Mesothelial cell of epicardium (in vitro differentiated cells): Measurements from ENCODE around the gene TCF4. TPM values are rescaled to one million over a fixed set of nuclear protein-coding genes. Genes with fewer than 3 reads are reported as not detected.

Source experiments
- DNase-seq, 2 experiments: peaks; one replicate each; pipeline ENCODE4 v3.0.0; 2021; ENCODE audit warnings: low spot score in 2 of 2; ENCODE audit not compliant: unreplicated experiment in 2 of 2
- H3K27ac Mint-ChIP-seq: 2 replicates; pipeline ENCODE4 v1.8.0; 2021; ENCODE audit warnings: mixed read lengths
- H3K27me3 Mint-ChIP-seq: 2 replicates; pipeline ENCODE4 v1.8.0; 2021; ENCODE audit warnings: low read depth, mixed read lengths
- H3K36me3 Mint-ChIP-seq: 2 replicates; pipeline ENCODE4 v1.8.0; 2021; ENCODE audit warnings: mixed read lengths
- H3K4me1 Mint-ChIP-seq: 2 replicates; pipeline ENCODE4 v1.8.0; 2021; ENCODE audit warnings: mixed read lengths
- H3K4me3 Mint-ChIP-seq: 2 replicates; pipeline ENCODE4 v1.8.0; 2021; ENCODE audit warnings: mild to moderate bottlenecking, moderate library complexity, mixed read lengths
- H3K9me3 Mint-ChIP-seq: 2 replicates; pipeline ENCODE4 v1.8.0; 2021; ENCODE audit warnings: mixed read lengths
- total RNA-seq: library from RNA; stranded (reverse); gene quantifications from 3 replicates; pipeline ENCODE4 v1.2.1, GENCODE V29; 2021
- TF ChIP-seq, protein P1 (sequence below): fragments of 200-600 bp; sonication (generic); IDR thresholded peaks from one replicate; pipeline ENCODE4 v1.5.0; 2021; ENCODE audit warnings: antibody characterized with exemption; ENCODE audit not compliant: unreplicated experiment

The TCF4 gene
- total RNA-seq, 1 donor from 2014 or later = 224 TPM

DNA sequence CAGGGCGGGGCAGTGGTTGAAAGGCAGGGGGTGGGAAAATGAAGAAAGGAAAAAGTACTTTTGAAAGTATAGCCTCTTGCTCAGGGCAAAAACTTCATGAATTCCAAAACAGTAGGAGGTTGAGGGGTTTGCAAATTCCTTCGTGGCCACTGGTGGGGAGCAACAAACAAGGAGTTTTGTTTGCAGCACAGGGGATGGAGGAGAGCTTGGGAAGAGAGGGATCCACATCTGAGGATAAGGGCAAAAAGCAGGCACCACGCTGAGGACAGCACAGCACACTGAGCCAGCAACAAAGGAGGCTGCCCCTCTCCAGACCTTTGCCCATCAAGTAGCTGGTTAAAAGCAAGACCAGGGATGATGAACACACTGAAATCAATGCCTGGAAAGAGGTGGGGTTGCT, 148.9 kb downstream of the TCF4 start:
- Mint-ChIP-seq H3K4me1 (peaks cover 20% of the 10 kb centered on the region), H3K27me3 (no peaks in the 10 kb centered on the region), H3K27ac (no peak overlapping the region), H3K36me3 (peaks cover 3% of the 10 kb centered on the region), H3K9me3 (peaks cover 2% of the 10 kb centered on the region), H3K4me3 (no peak overlapping the region)
- TF ChIP-seq, protein P1, sequence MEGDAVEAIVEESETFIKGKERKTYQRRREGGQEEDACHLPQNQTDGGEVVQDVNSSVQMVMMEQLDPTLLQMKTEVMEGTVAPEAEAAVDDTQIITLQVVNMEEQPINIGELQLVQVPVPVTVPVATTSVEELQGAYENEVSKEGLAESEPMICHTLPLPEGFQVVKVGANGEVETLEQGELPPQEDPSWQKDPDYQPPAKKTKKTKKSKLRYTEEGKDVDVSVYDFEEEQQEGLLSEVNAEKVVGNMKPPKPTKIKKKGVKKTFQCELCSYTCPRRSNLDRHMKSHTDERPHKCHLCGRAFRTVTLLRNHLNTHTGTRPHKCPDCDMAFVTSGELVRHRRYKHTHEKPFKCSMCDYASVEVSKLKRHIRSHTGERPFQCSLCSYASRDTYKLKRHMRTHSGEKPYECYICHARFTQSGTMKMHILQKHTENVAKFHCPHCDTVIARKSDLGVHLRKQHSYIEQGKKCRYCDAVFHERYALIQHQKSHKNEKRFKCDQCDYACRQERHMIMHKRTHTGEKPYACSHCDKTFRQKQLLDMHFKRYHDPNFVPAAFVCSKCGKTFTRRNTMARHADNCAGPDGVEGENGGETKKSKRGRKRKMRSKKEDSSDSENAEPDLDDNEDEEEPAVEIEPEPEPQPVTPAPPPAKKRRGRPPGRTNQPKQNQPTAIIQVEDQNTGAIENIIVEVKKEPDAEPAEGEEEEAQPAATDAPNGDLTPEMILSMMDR = no peak
- no peak for DNase-seq

- Mint-ChIP-seq H3K9me3 (no peaks in the 10 kb centered on the region), H3K36me3 (no peaks in the 10 kb centered on the region)
- TF ChIP-seq, protein P1 = no peak
Observed at GRCh38 chr18:55435592-55435991, 152.4 kb downstream of the TCF4 start.

GRCh38 chr18:55433648-55434047, 154.3 kb downstream of the TCF4 start:
- Mint-ChIP-seq H3K27ac (no peak overlapping the region), H3K36me3 (no peaks in the 10 kb centered on the region), H3K4me3 (no peak overlapping the region), H3K27me3 (no peaks in the 10 kb centered on the region), H3K9me3 (peaks cover under 1% of the 10 kb centered on the region), H3K4me1 (peaks cover 23% of the 10 kb centered on the region)
- TF ChIP-seq, protein P1 = no peak
- DNase-seq = no peak

More at GRCh38 chr18:55435592-55435991, 152.4 kb downstream of the TCF4 start:
- H3K27me3 Mint-ChIP-seq = no peaks in the 10 kb centered on the region
- DNase-seq = no peak
- H3K4me1 Mint-ChIP-seq = peaks cover 28% of the 10 kb centered on the region
- no peak overlapping the region for H3K27ac Mint-ChIP-seq
- no peak overlapping the region for H3K4me3 Mint-ChIP-seq

DNA sequence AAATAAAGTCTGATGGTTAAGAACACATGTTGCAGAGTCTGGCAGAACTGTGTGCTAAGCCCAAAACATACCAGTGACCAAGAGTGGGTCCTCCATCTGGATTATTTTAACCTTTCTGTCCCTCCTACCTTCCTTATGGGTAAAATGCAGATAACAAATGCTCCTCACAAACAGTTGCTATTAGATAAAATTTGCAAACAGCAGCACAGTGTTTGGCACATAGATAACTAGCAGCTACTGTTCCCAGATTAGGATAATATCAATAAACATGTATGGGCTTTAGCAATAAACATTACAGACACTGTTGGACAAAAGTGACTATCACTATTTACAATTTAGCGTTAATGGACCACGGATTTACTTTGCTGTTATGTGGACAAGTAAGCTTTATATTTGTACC, 154.9 kb downstream of the TCF4 start:
- H3K4me3 Mint-ChIP-seq = no peak overlapping the region
- H3K4me1 Mint-ChIP-seq = peaks cover 23% of the 10 kb centered on the region
- no peak for DNase-seq
- no peaks in the 10 kb centered on the region for H3K27me3 Mint-ChIP-seq
- H3K27ac Mint-ChIP-seq = no peak overlapping the region
- peaks cover 4% of the 10 kb centered on the region for H3K36me3 Mint-ChIP-seq
- H3K9me3 Mint-ChIP-seq = peaks cover 6% of the 10 kb centered on the region
- TF ChIP-seq, protein P1 = no peak

DNA sequence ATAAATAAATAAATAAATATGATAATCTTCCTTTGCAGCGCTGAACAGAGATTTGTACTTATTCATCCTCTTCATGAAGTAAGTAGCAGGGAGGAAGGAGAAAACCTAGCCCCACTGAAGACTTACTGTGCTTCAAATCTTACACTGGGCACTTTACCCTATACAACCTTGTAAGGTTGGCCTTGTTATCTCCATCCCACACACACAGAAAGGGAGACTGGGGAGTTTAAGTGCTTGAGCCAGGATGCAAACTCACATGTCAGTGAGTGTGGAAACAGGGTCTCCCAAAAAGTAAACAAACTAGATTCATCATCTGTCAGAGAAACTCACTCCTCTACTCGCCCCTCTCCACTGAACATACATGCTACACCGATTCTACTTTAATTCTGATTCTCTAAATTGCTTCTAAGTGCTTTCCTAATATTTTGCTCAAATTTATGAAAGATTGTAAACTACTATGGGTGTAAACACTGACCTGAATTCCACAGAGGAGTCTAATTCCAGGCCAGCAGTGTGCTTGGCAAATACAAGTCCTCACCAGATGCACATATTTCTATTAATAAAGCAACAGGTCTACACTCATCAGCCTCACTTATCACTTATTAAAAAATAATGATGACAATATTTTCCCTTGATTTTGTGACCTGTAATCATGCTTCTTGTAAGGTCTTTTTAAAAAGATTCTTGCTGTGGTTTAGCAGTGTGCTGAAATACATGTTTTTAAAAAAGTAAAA, 155.5 kb downstream of the TCF4 start:
- Mint-ChIP-seq H3K27me3 (no peaks in the 10 kb centered on the region), H3K27ac (no peak overlapping the region), H3K9me3 (peaks cover 7% of the 10 kb centered on the region), H3K36me3 (peaks cover 5% of the 10 kb centered on the region), H3K4me3 (no peak overlapping the region), H3K4me1 (peaks cover 23% of the 10 kb centered on the region)
- TF ChIP-seq, protein P1 = no peak
- DNase-seq = no peak
